Bronchial epithelial cell (primary cell): ENCODE data around the gene CARMIL1. TPM values are rescaled to one million over a fixed set of nuclear protein-coding genes. Genes with fewer than 3 reads are reported as not detected.

ENCODE experiments used
- DNase-seq: peaks from one replicate; pipeline ENCODE4 v3.0.0-alpha.2; 2010; ENCODE audit warnings: low read depth
- FAIRE-seq: peaks from 2 replicates; lab custom pipeline; 2011; peaks lifted over from hg19 to GRCh38; lab: Jason Lieb, UNC
- H3K27me3 ChIP-seq: 2 replicates; pipeline ENCODE4 v1.5.1; 2011; ENCODE audit warnings: low read length; ENCODE audit not compliant: control insufficient read depth, insufficient read depth
- H3K36me3 ChIP-seq: 2 replicates; pipeline ENCODE4 v1.5.1; 2011; ENCODE audit warnings: low read length; ENCODE audit not compliant: control insufficient read depth, insufficient read depth
- H3K4me3 ChIP-seq: 2 replicates; pipeline ENCODE4 v1.5.1; 2011; ENCODE audit warnings: mild to moderate bottlenecking, low read depth, low read length, control low read depth
- total RNA-seq: library from RNA; depleted of rRNA; stranded (reverse); fragments of >200 nt; gene quantifications from 2 replicates; pipeline ENCODE4 v1.2.1, GENCODE V29; 2014
- TF ChIP-seq, protein P1 (sequence below): IDR thresholded peaks from 2 replicates; pipeline ENCODE4 v1.5.1; 2011; ENCODE audit warnings: mild to moderate bottlenecking, moderate library complexity, low read length, control low read depth, inconsistent platforms; ENCODE audit not compliant: insufficient read depth, severe bottlenecking

Gene CARMIL1
- total RNA-seq, 1 donor from 2014 or later: 12.1 TPM

- FAIRE-seq (no peak), DNase-seq (no peak)
- Histone ChIP-seq H3K36me3 (peaks cover 3% of the 10 kb centered on the region), H3K27me3 (no peaks in the 10 kb centered on the region), H3K4me3 (no peak overlapping the region)
- TF ChIP-seq, protein P1, sequence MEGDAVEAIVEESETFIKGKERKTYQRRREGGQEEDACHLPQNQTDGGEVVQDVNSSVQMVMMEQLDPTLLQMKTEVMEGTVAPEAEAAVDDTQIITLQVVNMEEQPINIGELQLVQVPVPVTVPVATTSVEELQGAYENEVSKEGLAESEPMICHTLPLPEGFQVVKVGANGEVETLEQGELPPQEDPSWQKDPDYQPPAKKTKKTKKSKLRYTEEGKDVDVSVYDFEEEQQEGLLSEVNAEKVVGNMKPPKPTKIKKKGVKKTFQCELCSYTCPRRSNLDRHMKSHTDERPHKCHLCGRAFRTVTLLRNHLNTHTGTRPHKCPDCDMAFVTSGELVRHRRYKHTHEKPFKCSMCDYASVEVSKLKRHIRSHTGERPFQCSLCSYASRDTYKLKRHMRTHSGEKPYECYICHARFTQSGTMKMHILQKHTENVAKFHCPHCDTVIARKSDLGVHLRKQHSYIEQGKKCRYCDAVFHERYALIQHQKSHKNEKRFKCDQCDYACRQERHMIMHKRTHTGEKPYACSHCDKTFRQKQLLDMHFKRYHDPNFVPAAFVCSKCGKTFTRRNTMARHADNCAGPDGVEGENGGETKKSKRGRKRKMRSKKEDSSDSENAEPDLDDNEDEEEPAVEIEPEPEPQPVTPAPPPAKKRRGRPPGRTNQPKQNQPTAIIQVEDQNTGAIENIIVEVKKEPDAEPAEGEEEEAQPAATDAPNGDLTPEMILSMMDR: no peak
Observed at GRCh38 chr6:25602674-25602982, 323.5 kb downstream of the CARMIL1 start.

DNA sequence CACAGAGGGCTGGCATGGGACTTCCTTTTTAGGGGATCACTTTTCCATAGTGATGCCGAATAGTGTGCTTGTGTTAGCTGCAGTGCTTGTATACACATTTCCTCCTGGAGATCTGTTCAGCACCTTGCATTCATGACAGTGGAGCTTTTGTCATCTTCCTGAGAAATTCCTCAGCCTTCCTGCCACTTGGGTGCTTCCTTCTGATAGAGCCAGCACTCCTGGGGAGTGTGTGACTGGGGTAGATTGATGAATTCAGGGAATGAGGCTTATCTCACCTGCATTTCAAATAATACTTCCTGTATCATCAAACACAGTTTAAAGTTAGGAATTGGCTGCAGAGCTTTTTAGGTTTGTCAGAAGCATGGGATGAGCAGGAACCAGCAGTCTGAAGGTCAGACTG is 324.1 kb downstream of the CARMIL1 start:
- Histone ChIP-seq H3K27me3 (no peaks in the 10 kb centered on the region), H3K4me3 (no peak overlapping the region), H3K36me3 (peaks cover 3% of the 10 kb centered on the region)
- no peak for DNase-seq
- TF ChIP-seq, protein P1: no peak
- no peak for FAIRE-seq

DNA sequence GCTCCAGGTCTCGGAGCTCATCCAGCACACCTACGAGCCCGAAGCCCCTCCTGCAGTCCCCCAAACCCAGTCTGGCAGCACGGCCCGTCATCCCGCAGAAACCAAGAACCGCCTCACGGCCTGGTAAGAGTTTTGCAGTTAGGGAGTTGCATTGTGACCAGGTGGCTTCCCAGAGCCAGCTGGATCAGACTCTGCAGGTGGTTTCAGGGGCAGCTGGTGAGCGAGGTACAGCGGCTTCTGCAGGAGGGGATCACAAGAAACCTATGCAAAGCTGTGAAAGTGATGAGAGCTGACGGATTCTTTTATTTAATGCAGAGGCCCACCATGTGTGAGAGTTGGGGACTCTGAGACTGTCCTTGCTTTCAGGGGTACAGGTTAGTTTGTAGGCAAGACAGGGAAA is 327.0 kb downstream of the CARMIL1 start:
- FAIRE-seq (no peak), DNase-seq (no peak)
- Histone ChIP-seq H3K36me3 (peaks cover 5% of the 10 kb centered on the region), H3K27me3 (no peaks in the 10 kb centered on the region), H3K4me3 (no peak overlapping the region)
- TF ChIP-seq, protein P1: no peak

- no peaks in the 10 kb centered on the region for H3K27me3 ChIP-seq
- H3K4me3 ChIP-seq: no peak overlapping the region
- TF ChIP-seq, protein P1: no peak
- peaks cover 5% of the 10 kb centered on the region for H3K36me3 ChIP-seq
- FAIRE-seq: no peak
- DNase-seq: no peak
Observed at GRCh38 chr6:25608558-25609174, 329.5 kb downstream of the CARMIL1 start.

DNA sequence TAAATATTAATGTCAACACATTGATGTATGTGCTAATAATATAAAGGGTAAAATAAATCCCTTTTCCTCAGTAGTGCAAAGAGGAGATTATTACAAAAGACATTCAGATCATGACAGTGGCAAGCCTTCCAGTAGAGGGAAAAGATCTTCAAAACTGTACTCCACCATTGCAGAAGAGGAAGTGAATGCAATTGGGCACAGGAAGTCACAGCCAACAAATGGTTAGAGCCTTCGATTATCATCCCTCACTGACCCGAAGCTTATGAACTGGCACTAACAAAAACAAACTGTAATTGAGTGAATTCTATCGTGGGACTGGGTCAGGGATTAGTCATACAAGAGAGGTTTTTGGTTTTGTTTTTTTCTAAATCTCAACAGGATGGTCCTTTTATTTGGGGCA is 333.5 kb downstream of the CARMIL1 start:
- Histone ChIP-seq H3K36me3 (peaks cover 2% of the 10 kb centered on the region), H3K4me3 (no peak overlapping the region), H3K27me3 (no peaks in the 10 kb centered on the region)
- DNase-seq: no peak
- no peak for FAIRE-seq
- TF ChIP-seq, protein P1: no peak

DNA sequence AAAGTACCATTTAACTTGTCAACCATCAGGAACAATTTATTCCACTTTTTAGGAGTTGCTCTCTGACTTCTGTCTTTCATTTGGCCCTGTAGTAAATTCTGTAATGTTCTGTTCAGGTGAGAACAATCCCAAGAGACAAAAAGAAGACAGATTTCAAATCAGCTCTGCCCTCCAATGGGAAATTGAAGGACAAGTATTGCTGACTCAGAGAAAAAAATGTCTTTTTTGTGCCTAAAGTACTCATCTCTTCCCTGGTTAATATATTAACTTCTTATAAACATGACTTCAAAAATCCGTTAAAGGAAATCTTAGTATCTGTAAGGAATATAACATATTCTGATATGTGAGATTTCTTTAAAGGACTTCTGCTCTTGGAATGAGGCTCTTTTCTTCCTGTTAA is 334.2 kb downstream of the CARMIL1 start:
- Histone ChIP-seq H3K27me3 (no peaks in the 10 kb centered on the region), H3K4me3 (no peak overlapping the region), H3K36me3 (peaks cover 2% of the 10 kb centered on the region)
- DNase-seq (no peak), FAIRE-seq (no peak)
- TF ChIP-seq, protein P1: no peak
